GM19455 (cell line): ENCODE measurements around the gene HELZ.

Source experiments
- ATAC-seq: cut with Tn5 transposase; IDR thresholded peaks from one replicate; pipeline ENCODE4 v1.9.1; 2021; ENCODE audit not compliant: unreplicated experiment

HELZ gene

DNA sequence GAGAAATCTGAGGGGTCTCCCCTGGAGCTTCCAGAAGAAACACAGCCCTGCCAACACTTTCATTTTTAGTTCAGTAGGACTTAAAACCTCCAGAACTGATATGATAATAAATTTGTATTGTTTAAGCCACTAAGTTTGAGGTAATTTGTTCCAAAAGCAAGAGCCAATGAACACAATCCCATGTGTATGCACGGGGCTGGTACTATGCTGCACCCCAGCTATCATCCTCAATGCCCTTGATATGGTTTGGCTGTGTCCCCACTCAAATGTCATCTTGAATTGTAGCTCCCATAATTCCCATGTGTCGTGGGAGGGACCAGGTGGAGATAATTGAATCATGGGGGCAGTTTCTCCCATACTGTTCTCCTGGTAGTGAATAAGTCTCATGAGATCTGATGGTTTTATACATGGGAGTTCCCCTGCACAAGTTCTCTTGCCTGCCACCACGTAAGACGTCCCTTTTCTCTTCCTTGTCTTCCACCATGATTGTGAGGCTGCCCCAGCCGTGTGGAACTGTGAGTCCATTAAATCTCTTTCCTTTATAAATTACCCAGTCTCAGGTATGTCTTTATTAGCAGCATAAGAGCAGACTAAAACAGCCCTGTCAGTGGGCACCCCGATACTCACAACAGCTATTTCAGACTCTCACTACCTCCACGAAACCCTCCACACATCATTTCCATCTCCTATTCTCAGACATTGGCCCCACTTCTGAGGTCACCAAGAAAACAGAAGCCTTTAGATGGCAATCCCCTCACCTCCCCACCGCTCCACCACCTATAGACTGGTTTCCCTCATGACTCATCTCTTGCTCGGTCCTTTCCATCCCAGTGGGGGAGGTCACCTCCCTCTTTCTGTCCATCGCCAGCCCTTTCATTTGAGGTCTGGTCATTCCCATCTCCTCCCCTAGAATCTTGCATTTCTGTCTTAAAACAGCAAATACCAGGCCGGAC is 209.6 kb downstream of the HELZ start:
- peak; percentile 71 for ATAC-seq

DNA sequence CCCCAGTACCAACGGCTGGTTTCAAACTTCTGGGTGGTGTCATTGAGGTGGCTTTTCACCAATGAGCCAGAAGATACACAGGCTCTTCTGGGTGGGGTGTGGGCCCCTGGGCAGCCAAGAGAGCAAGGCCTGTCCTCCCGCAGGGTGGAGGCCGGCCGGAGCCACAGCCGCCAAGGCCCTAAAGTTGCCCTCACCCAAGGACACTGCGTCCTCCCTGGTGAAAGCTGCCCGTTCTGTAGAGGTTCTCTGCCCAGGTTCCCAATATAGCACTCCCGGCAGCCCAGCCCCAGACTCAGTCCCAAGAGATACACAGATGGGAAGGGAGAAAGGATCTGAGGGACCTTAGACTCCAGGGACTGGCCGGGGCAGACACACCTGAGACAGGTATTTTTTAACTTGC is 211.4 kb downstream of the HELZ start:
- no peak for ATAC-seq

DNA sequence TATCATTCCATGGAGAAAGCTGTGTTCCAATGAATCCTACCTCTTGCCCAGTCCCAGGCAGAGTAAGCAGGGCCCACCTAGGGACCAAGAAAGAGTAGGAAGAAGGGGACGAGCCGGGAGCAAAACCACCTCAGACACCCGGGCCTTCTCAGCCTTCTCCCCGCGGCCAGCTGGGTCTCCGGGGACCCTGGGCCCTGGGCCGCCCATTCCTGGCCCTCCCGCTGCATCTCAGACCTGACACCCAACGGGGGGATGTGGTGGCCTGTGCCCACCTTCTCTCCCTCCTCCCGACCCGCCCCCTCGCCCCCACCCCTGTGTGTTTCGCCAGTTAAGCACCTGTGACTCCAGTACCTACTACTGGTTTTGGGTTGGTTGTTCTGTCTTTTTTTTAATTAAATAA is 212.0 kb downstream of the HELZ start:
- ATAC-seq: no peak

DNA sequence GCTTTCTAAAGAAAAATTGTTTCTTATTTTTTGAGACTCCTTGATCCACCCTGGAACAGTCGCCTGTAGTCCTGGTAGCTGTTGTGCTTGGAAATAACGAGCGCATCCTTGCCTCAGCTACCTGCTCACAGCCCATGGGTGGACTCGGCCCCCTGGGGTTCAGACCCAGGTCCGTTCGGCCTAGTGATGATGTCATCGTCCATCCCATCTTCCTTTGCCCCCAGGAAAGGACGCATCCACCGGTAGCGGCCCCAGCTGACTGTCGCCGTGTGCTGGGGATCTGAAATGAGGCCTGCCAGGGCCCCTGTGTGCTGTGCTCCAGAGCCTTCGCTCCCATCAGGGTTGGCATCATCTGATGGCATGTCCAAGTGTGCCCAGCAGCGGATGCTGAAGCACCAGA is 212.6 kb downstream of the HELZ start:
- ATAC-seq: no peak

DNA sequence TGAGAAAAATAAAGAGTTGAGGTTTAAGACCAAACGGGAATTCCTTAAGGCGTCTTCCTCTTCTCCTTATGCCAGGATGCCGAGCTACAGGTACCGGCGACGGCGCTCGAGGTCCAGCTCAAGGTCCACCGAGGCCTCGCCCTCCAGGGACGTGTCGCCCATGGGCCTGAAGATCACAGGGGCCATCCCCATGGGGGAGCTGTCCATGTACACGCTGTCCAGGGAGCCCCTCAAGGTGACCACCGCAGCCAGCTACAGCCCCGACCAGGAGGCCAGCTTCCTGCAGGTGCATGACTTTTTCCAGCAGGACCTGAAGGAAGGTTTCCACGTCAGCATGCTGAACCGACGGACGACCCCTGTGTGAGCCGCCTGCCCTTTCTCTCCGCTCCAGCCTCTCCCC is 214.4 kb downstream of the HELZ start:
- ATAC-seq: no peak

DNA sequence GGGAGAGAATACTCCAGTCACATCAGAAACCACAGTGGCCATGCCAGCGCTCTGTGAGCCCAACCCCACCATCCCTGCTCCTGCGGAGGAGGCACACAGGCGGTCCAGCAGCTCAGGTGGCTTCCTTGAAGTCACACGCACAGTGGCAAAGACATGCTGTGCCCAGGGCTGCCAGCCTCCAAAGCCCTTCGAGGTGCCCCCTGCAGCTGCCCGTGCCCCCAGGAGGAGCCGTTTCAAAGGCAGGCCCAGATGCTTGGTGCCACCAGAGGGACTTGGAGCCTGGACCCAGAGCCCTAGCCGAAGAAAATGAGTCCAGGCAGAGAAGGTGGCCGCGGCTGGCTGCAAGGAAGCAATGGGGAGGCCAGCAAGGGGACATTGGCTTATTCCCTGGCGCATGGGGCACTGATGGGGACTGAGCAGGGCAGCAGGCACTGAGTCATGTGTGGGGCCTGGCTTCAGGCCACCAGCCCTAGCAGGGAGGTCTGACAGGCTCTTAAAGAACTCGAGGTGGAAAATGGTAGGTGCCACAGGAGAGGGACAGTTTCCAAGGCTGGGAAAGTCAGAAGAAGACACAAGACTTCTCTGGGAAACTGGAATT is 217.9 kb downstream of the HELZ start:
- no peak for ATAC-seq

DNA sequence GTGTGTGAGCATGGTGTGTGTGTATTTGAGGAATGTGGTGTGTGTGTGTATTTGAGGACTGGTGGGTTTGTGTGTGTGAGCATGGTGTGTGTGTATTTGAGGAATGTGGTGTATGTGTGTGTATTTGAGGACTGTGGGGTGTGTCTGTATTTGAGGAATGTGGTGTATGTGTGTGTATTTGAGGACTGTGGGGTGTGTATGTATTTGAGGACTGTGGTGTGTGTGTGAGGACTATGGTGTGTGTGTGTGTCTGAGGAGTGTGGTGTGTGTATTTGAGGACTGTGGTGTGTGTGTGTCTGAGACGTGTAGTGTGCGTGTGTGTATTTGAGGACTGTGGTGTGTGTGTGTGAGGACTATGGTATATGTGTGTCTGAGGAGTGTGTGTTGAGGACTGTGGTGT is 218.7 kb downstream of the HELZ start:
- no peak for ATAC-seq

DNA sequence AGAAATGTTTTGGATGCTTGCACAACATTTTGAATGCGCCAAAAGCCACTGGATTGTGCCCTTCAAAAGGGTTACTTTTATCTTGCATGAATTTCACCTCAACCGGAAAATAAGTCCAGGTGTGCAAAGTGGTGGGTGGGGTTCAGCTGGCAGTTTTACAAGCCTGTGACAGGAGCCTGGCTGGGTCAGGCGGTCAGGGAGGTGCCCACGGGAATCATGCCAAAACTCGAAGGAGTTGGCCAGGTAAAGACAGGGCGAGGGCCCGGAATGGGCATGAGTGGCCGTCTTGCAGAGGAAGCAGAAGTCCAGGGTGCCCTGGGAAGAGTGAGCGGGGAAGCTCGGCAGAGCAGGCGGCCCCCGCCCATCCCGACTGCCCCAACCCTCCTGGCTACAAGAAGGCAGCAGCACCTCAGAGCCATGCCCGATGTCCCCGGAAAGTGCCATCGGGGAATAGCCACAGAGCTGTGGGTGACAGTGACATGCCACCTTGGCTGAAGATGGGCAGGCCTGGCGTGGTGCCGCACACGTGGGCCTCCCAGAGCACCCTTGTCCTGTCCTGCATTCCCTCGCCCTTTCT is 219.7 kb downstream of the HELZ start:
- ATAC-seq: no peak

DNA sequence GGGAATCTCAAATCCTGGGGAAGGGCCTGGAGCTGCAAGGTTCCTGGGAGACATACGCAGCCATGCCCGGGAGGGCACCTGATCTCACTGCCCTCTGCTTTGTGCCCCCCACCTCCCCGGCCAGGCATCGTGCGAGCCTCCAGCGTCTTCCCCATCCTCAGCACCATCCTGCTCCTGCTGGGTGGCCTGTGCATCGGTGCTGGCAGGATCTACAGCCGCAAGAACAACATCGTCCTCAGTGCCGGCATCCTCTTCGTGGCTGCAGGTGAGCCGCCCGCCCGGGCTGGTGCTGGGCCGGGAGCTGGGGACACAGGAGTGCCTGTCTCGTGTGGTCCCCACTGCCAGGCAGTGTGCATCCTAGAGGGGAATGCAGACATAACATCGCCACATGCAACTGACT is 220.3 kb downstream of the HELZ start:
- ATAC-seq: no peak

DNA sequence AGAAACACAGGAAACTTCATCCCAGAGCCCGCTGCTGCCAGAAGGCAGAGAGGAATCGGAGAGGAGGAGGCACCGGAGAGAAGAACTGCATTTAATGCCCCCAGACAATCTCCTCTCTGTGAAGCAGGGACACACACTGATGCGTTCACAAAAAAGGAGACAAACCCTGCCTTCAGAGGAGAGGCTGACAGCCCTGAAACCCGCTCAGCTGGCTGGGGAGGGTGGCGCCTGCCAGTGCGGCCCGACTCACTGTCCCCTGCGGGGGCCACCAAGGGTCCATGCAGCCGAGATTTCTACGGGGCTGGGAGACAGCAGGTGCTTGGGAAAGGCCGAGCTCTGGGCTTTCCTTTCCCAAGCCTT is 222.6 kb downstream of the HELZ start:
- ATAC-seq: no peak

DNA sequence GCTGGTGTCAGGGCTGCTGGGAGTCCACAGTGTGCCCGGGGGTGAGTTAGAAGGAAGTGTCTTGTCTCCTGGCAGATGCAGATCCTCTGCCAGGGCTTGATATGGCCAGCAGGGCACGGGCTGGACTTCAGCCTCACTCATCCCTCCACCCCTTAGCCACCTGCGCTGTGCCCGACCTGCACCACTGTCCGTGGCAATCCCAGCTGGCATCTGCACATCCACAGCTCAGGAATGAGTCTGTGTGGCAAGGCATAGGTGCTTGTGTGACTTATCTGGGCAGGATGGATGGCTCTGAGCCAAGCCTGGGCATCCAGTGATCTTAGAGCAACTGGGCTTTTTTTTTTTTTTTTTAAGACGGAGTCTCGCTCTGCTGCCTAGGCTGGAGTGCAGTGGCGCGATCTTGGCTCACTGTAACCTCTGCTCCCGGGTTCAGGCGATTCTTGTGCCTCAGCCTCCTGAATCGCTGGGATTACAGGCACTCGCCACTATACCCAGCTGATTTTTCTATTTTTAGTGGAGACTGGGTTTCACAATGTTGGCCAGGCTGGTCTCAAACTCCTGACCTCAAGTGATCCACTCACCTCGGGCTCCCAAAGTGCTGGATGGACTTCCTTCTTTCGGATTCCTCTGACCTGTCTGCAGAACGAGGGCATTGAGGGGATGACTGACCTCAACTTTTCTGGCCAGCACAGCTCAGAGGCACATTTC is 223.1 kb downstream of the HELZ start:
- no peak for ATAC-seq

DNA sequence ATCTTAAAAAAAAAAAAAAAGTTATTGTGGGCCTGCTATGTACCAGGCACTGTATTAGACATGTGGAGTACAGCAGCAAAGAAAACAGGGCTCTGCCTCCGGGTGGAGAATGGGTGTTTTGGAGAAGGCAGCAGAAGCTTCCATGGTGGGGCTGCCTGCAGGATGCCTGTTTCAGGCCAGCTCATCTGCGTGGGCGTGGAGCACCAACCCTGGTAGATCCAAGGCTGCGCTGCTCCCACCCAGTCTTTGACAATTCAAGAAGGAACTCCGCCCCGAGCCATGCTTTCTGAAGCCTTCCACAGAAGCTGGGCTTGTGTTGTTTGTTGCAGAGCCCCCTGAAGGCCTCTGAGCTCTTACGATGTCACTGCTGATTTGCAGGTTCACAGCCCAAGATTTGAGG is 223.8 kb downstream of the HELZ start:
- ATAC-seq: no peak
